Stomach smooth muscle (tissue), 2 donors: ENCODE results near the gene FAM53B.

ENCODE experiments used
- H3K27ac ChIP-seq: one replicate; pipeline ENCODE4 v1.7.0; 2013; ENCODE audit warnings: mild to moderate bottlenecking, low read length, inconsistent platforms
- H3K27me3 ChIP-seq, 2 donors: one replicate each; pipeline ENCODE4 v1.7.0; 2013; ENCODE audit warnings: low read length in 2 of 2; ENCODE audit not compliant: insufficient read depth in 2 of 2, control insufficient read depth in 1 of 2
- H3K36me3 ChIP-seq, 2 donors: one replicate each; pipeline ENCODE4 v1.7.0; 2013; ENCODE audit warnings: low read length in 2 of 2; ENCODE audit not compliant: control insufficient read depth in 2 of 2, insufficient read depth in 2 of 2
- H3K4me1 ChIP-seq: one replicate; pipeline ENCODE4 v1.7.0; 2013; ENCODE audit warnings: low read length; ENCODE audit not compliant: control insufficient read depth, insufficient read depth
- H3K4me3 ChIP-seq, 2 donors: one replicate each; pipeline ENCODE4 v1.7.0; 2013; ENCODE audit warnings: low read length in 2 of 2
- H3K9ac ChIP-seq, 2 donors: one replicate each; pipeline ENCODE4 v1.7.0; 2013; ENCODE audit warnings: low read length in 2 of 2, mild to moderate bottlenecking in 1 of 2
- H3K9me3 ChIP-seq, 2 donors: one replicate each; pipeline ENCODE4 v1.7.0; 2013; ENCODE audit warnings: low read length in 2 of 2; ENCODE audit not compliant: control insufficient read depth in 2 of 2
- donor health status: healthy.
- donor health status: Pancreatic carcinoma.

Gene FAM53B

DNA sequence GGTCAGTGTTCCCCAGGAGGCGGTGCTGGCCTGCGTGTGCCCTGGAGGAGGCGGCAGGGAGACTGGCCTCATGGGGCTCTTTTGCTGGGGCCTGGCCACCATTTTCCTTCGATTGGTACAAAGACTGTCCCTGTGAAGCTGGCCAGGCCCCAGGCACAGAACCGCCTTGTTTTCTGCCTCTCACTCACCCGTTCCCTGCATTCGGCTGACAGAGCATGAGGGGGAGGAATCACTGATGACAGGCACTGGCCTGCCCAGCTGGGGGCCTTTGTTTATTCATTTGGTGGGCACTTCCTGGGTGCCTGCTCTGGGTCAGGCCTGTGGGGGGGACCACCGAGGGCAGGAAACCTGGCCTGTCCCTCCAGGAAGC, 139.2 kb downstream of the FAM53B start:
- H3K27me3 ChIP-seq = no peaks in the 10 kb centered on the region
- no peak overlapping the region for H3K9ac ChIP-seq
- no peak overlapping the region for H3K27ac ChIP-seq
- no peak overlapping the region for H3K4me3 ChIP-seq
- H3K36me3 ChIP-seq = no peaks in the 10 kb centered on the region
- H3K4me1 ChIP-seq = no peaks in the 10 kb centered on the region
- no peaks in the 10 kb centered on the region for H3K9me3 ChIP-seq

DNA sequence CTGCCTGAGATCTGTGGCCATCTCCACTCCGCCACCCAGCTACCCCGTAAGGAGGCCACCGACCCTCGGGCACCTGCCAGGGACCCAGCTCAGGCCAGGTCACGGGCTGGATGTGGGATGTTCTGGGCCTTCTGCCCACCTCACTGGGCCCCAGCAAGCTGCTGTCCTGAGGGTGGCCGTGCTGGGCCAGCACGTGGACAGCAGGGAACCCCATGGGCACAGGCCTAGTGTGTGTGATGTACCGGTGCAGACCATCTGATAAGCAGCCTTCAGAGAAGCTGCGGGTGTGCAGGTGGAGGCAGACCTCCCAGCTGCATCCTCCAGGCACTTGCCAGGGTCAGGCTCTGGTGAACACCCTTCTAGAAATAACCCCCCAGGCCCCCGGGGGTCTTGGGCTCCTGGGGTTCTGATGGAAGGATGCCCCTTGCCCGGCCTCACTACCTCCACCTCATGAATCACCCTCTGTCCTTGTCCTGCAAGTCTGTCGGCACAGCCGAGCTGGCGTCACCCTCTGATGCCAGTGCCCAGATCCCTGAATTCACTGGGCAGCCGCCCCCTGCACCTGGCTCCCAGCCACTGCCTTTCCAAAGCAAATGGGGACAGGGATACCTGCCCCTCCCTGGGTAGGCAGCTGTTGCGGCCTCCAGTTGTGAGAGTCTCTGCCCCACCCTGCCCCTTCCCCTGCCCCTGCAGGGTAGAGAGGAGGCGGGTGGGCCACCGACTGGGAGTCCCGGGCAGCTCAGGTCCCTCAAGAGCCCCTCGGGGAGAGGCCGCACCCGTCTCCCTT, 139.8 kb downstream of the FAM53B start:
- Histone ChIP-seq H3K9me3 (no peaks in the 10 kb centered on the region), H3K27ac (no peak overlapping the region), H3K4me3 (no peak overlapping the region), H3K27me3 (no peaks in the 10 kb centered on the region), H3K36me3 (no peaks in the 10 kb centered on the region), H3K4me1 (no peaks in the 10 kb centered on the region), H3K9ac (no peak overlapping the region)

DNA sequence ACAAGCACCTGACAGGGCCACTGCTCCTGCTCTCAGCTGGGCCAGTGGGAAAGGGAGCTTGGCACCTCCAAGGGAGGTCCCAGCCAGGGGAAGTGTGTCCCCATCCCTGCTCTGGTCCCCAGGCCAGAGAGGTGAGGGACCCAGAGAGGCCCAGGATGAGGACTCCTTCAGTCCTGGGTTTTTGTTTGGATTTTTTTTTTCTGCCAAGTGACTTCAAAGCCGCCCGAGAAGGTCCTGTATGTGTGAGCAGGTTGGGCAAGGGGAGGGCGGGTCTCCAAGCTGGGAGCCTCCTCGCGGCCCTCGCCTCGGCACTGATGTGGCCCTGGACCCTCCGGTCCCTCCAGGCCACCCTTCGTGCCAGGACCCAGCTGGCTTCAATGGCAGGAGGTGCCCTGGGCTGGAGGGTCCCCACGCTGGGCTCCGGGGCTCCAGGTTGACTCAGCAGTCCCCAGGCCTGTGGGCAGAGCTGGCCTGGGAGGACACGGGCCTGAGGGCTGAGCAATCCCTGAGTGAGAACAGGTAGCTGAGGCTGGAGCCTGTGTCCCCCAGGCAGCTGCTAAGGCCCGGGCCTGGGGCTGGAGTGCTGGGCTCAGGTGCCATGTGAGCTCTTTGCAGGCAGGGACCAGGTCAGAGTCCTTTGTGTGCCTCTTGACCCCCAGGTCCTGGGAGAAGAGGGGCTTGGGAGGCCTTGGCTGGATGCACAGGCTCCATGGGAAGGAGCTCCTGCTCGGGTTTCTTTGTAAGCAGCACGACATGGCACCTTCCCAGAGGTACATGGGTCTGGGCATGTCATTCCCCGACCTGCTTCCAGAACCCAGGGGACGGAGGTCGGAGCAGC, 140.6 kb downstream of the FAM53B start:
- H3K4me1 ChIP-seq = no peaks in the 10 kb centered on the region
- no peaks in the 10 kb centered on the region for H3K27me3 ChIP-seq
- H3K27ac ChIP-seq = no peak overlapping the region
- no peak overlapping the region for H3K9ac ChIP-seq
- H3K36me3 ChIP-seq = no peaks in the 10 kb centered on the region
- H3K9me3 ChIP-seq = no peaks in the 10 kb centered on the region
- H3K4me3 ChIP-seq = no peak overlapping the region

DNA sequence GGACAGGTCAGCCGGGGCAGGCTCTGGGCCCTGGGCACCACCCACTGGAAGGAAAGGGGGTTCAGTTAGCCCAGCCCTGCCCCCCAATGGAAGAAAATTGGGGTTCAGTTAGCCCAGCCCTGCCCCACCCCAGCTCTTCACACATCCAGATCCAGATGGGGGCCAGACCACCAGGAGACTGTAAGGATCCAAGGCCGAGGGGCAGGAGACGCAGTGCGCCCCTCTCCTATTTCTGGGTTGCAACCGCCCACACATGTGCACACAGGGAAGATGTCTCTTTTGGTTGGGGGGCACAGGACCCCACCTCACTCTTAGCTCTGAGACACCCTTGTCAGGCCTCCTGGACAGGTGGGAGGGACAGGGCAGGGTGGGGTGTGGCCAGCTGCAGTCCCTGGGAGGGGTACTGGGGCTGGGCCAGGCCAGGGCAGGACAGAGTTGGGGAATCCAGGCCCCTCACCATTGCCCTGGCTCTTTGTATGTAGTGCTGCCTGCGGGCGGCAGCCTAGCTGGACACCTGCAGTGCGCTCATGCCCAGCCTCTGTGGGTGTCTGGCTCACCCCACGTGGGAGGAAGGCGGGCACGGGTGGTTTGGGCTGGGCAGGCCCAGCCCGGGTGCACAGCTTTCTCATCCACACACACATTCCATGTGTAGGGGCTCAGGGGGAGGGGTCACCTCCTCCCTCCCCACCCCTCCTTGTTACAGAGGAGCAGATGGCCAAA, 141.4 kb downstream of the FAM53B start:
- H3K9ac ChIP-seq = no peak overlapping the region
- H3K36me3 ChIP-seq = no peaks in the 10 kb centered on the region

DNA sequence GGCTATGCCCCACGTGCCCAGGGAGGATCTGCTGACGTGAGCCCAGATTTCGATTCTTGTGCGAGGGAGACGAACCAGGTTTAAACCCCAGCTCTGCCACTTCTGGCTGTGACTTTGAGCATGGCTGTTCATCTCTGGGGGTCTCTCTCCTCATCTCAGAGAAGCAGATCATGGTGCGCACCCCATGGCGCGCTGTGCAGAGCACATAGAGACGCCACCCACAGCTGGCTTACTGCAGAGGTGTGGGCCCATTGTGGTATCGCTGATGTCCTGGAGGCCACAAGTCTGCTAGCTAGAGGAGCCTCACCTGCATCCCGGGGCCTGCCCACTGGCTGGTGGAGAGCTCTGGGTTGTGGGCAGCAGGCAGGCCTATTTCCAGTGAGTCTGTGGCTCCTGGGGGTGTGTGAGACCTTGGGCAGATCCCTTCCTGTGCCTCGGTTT, 142.0 kb downstream of the FAM53B start:
- Histone ChIP-seq H3K4me3 (no peak overlapping the region), H3K4me1 (no peaks in the 10 kb centered on the region), H3K36me3 (no peaks in the 10 kb centered on the region), H3K27ac (no peak overlapping the region), H3K27me3 (no peaks in the 10 kb centered on the region), H3K9me3 (no peaks in the 10 kb centered on the region), H3K9ac (no peak overlapping the region)

More for the DNA sequence above, 141.4 kb downstream of the FAM53B start:
- Histone ChIP-seq H3K4me3 (no peak overlapping the region), H3K27ac (no peak overlapping the region), H3K27me3 (no peaks in the 10 kb centered on the region), H3K4me1 (no peaks in the 10 kb centered on the region), H3K9me3 (no peaks in the 10 kb centered on the region)

DNA sequence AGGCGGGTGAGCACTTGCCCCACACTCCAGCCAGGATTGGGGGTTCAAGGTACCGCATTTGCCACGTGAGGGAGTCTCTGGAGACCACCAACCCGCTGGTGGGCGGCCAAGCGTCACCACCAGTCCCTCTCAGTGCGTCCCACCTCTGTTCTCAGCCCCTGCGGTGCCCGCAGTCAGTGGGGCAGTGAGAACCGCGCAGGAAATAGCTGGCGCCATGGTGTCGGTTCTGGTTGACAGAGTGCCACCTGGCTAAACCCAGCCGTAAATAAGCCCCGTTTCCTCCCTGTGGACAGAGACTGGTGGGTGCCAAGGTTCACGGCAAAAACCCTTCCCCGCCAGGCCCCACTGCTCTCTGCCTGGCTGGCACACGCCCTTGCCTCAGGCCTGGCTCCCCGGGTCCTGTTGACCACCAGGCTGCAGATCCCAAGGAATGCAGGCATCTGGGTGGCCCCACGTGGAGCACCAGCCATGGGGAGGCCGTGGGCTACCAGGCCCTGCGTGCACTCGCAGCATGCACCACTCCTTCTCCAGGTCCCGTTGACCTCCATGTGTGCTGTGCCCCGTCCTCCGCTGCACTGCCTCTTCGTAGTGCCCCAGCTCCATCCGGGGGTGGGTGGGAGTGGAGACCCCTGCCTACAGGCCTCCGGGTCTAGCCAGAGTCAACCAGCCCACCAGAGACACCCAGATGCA, 142.6 kb downstream of the FAM53B start:
- H3K36me3 ChIP-seq = no peaks in the 10 kb centered on the region
- no peak overlapping the region for H3K27ac ChIP-seq
- H3K9ac ChIP-seq = no peak overlapping the region
- no peaks in the 10 kb centered on the region for H3K27me3 ChIP-seq
- no peaks in the 10 kb centered on the region for H3K4me1 ChIP-seq
- H3K4me3 ChIP-seq = no peak overlapping the region
- no peaks in the 10 kb centered on the region for H3K9me3 ChIP-seq

DNA sequence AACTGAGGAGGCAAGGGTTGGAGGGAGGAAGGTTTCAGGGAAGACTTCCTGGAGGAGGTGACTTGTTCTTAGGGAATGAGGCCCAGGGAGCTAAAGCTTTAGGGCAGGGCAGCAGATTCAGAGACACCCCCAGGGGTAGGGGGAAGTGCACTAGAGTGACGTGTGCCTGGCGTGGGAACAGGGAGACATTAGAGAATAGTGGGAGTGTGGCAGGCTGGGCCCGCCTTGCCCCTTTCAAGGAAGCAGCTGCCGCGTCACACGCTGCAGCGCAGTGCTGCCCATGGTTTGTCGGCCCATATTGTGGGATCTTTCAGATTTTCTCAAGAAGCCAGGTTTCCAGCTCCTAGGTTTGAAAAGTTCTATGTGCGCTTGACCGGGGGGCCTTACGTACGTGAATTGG, 143.2 kb downstream of the FAM53B start:
- H3K27me3 ChIP-seq = no peaks in the 10 kb centered on the region
- H3K36me3 ChIP-seq = no peaks in the 10 kb centered on the region
- H3K9ac ChIP-seq = no peak overlapping the region
- no peaks in the 10 kb centered on the region for H3K9me3 ChIP-seq
- no peak overlapping the region for H3K27ac ChIP-seq
- H3K4me1 ChIP-seq = no peaks in the 10 kb centered on the region
- no peak overlapping the region for H3K4me3 ChIP-seq

DNA sequence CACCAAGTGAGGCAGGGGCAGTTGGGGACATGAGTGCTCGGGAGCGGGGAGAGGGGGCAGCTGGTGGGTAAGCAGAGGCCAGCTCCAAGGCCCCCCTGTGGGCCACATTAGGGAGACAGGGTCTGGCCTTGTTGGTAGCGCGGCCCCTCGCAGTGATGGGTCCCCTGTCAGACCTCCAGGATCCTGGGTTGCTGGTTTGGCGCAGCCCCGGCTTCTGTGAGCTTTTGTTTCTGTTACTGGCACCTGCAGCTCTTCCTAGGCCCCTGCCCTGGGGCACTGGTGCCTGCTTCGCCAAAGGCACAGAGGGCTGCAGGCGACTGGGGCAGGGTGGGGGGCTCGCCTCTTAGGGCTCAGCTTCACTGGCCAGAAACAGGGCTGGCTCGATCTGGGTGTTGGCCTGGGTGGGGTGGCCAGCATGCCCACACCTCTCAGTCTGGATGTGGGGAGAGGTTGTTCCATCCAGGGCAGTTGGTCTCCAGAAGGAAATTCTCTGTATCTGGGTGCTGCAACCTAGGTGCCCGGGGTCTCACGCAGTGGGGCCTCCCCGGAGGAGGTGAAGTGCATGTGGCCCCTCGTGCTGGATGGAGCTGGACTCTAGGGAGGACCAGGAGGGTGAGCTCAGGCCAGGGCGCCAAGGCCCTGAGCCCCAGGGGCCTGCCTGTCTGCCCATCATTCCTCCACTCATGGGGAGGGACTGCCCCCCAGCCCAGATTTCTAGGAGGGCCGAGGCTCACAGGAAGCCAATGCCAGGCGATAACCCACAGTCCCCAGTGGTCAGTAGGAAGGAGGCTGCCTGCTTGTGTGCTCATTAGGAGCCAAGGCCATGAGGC, 143.9 kb downstream of the FAM53B start:
- Histone ChIP-seq H3K4me3 (no peak overlapping the region), H3K27me3 (no peaks in the 10 kb centered on the region), H3K4me1 (no peaks in the 10 kb centered on the region), H3K9me3 (no peaks in the 10 kb centered on the region), H3K27ac (no peak overlapping the region), H3K36me3 (no peaks in the 10 kb centered on the region), H3K9ac (no peak overlapping the region)

DNA sequence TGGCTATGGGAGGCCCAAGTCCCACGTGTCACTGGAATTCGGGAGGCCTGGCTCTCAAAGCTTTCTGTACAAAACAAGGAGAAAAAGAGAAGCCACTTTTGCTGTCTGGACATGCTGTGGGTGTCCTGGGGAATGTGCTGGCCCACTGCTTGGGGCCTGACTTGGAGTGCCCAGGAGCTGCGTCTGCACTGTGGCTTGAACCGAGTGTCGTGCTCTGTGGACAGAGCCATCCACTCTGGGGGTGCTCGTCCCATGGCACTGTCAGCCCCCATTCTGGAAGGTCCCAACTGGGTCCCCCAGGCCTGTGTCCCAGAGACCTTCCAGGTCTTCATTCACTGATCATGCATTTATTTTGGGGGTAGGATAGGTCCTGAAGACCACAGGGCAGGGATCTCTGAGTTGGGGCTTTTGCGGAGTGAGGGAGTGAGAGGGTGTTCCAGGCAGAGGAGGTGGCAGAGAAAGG, 144.6 kb downstream of the FAM53B start:
- H3K4me1 ChIP-seq = no peaks in the 10 kb centered on the region
- H3K36me3 ChIP-seq = no peaks in the 10 kb centered on the region
- H3K9me3 ChIP-seq = no peaks in the 10 kb centered on the region

More for the DNA sequence above, 144.6 kb downstream of the FAM53B start:
- H3K4me3 ChIP-seq = no peak overlapping the region
- no peak overlapping the region for H3K27ac ChIP-seq
- H3K9ac ChIP-seq = no peak overlapping the region
- no peaks in the 10 kb centered on the region for H3K27me3 ChIP-seq
